K562 (cell line): ENCODE data around the gene GPR108. TPM values are rescaled to one million over a fixed set of nuclear protein-coding genes. Genes with fewer than 3 reads are reported as not detected.

Experiments used
- CGGBP1 ChIP-seq: fragments of 250-450 bp; sonication (Bioruptor Pico); IDR thresholded peaks from 2 replicates; pipeline ENCODE4 v1.9.0; 2021; ENCODE audit warnings: mild to moderate bottlenecking
- E2F3 ChIP-seq: fragments of 250-450 bp; sonication (Bioruptor Pico); IDR thresholded peaks from 2 replicates; pipeline ENCODE4 v1.4.0; 2020; ENCODE audit warnings: mild to moderate bottlenecking
- HDAC1 ChIP-seq, 2 experiments: fragments of 450-650 bp; IDR thresholded peaks; 2 replicates each; pipeline ENCODE4 v1.6.1; 2016 to 2017; ENCODE audit warnings: inconsistent platforms in 1 of 2, mild to moderate bottlenecking in 1 of 2, moderate library complexity in 1 of 2
- HLTF ChIP-seq: fragments of 450-650 bp; IDR thresholded peaks from 2 replicates; pipeline ENCODE4 v1.6.1; 2016
- HNRNPH1 ChIP-seq: fragments of 200-400 bp; formaldehyde crosslinking; optimal IDR thresholded peaks from 2 replicates; pipeline ENCODE3; 2017; ENCODE audit warnings: low read depth, mild to moderate bottlenecking, low read length, moderate library complexity
- KAT7 ChIP-seq: sonication (generic); formaldehyde crosslinking; IDR thresholded peaks from 2 replicates; pipeline ENCODE4 v1.8.0; 2022; ENCODE audit warnings: missing genetic modification reagents, mild to moderate bottlenecking, borderline replicate concordance
- KAT8 ChIP-seq: fragments of 450-650 bp; IDR thresholded peaks from 2 replicates; pipeline ENCODE4 v1.6.1; 2016; ENCODE audit warnings: low read depth, mild to moderate bottlenecking
- MTA1 ChIP-seq: fragments of 450-650 bp; IDR thresholded peaks from 2 replicates; pipeline ENCODE4 v1.6.1; 2017; ENCODE audit warnings: borderline replicate concordance
- NR4A1 ChIP-seq, 2 experiments: fragments of 250-450 bp in 1 of 2; fragments of 450-650 bp in 1 of 2; sonication (Bioruptor Pico) in 1 of 2; IDR thresholded peaks; 2 replicates each; pipeline versions ENCODE4 v1.4.0 to v1.6.1; 2016 to 2020; ENCODE audit warnings: mild to moderate bottlenecking in 2 of 2, missing compliant biosample characterization in 1 of 2, missing genetic modification characterization in 1 of 2, moderate library complexity in 1 of 2
- POLR2A ChIP-seq: fragments of 450-650 bp; conservative IDR thresholded peaks from 2 replicates; pipeline ENCODE4 v1.6.1; 2016
- RBM17 ChIP-seq: fragments of 200-400 bp; formaldehyde crosslinking; IDR thresholded peaks from 2 replicates; pipeline ENCODE4 v1.6.1; 2017; ENCODE audit warnings: low read depth, mild to moderate bottlenecking, low read length, borderline replicate concordance
- SP2 ChIP-seq: IDR thresholded peaks from 2 replicates; pipeline ENCODE4 v1.6.1; 2011; ENCODE audit warnings: mild to moderate bottlenecking, low read depth, low read length, moderate library complexity; ENCODE audit not compliant: poor library complexity, severe bottlenecking; ENCODE audit errors: extremely low read depth
- SRSF1 ChIP-seq: fragments of 200-400 bp; formaldehyde crosslinking; IDR thresholded peaks from 2 replicates; pipeline ENCODE4 v1.6.1; 2017; ENCODE audit warnings: mild to moderate bottlenecking, low read depth, low read length, moderate library complexity
- TAF7 ChIP-seq: fragments of 450-650 bp; IDR thresholded peaks from 2 replicates; pipeline ENCODE4 v1.6.1; 2016; ENCODE audit warnings: missing genetic modification characterization, missing compliant biosample characterization
- TCF7L2 ChIP-seq: fragments of 150-350 bp; IDR thresholded peaks from 2 replicates; pipeline ENCODE4 v1.6.1; 2016; ENCODE audit warnings: low read depth, mild to moderate bottlenecking, low read length, moderate library complexity
- ZBTB5 ChIP-seq: fragments of 450-650 bp; IDR thresholded peaks from 2 replicates; pipeline ENCODE4 v1.6.1; 2017; ENCODE audit warnings: antibody characterized with exemption
- ZNF232 ChIP-seq: sonication (generic); formaldehyde crosslinking; IDR thresholded peaks from 2 replicates; pipeline ENCODE4 v1.8.0; 2022; ENCODE audit warnings: mild to moderate bottlenecking, missing genetic modification reagents
- ZNF253 ChIP-seq: fragments of 250-450 bp; sonication (Bioruptor Pico); conservative IDR thresholded peaks from 2 replicates; pipeline ENCODE4 v1.6.1; 2021; ENCODE audit warnings: mild to moderate bottlenecking
- ZNF41 ChIP-seq: fragments of 250-450 bp; sonication (Bioruptor Pico); conservative IDR thresholded peaks from 2 replicates; pipeline ENCODE4 v1.4.0; 2020; ENCODE audit warnings: mild to moderate bottlenecking
- ZNF764 ChIP-seq: fragments of 250-450 bp; sonication (Bioruptor Pico); IDR thresholded peaks from 2 replicates; pipeline ENCODE4 v1.4.0; 2020; ENCODE audit warnings: low read depth, mild to moderate bottlenecking, moderate library complexity
- polyA plus RNA-seq, 8 experiments: library from polyadenylated mRNA; depleted of rRNA in 4 of 8; stranded (reverse) in 5 of 8; unstranded in 3 of 8; fragments of >200 nt; fragmentation: Nextera tagmentation in 2 of 8; fragmentation: Illumina TruSeq in 1 of 8; extraction: Ambion mirVana in 2 of 8; extraction: Trizol in 1 of 8; gene quantifications; 2 replicates each; pipeline versions ENCODE4 v1.2.1 to v1.2.3, GENCODE V29; 2011 to 2014; ENCODE audit warnings: inconsistent platforms in 1 of 8, missing spikeins in 1 of 8
- total RNA-seq, 7 experiments: library from RNA; depleted of rRNA in 6 of 7; stranded (reverse); fragments of >200 nt in 6 of 7; fragmentation: Illumina TruSeq in 2 of 7; extraction: Trizol in 2 of 7; gene quantifications; 2 replicates each; pipeline versions ENCODE4 v1.2.1 to v1.2.3, GENCODE V29; 2011 to 2021; ENCODE audit warnings: low replicate concordance in 1 of 7
- TF ChIP-seq, protein P1 (sequence below): sonication (generic); formaldehyde crosslinking; IDR thresholded peaks from 2 replicates; pipeline ENCODE4 v1.9.0; 2022; ENCODE audit warnings: mild to moderate bottlenecking, missing genetic modification reagents
- TF ChIP-seq, protein P2 (sequence below): fragments of 250-450 bp; sonication (Bioruptor Pico); IDR thresholded peaks from 2 replicates; pipeline ENCODE4 v1.5.0; 2021

Gene GPR108
- total and polyA plus RNA-seq, 9 of the 15 experiments (the other 6 are each of a cell fraction or from before 2014, with no cell fraction given), result 2.4 to 33.2 (median 24.4) TPM

DNA sequence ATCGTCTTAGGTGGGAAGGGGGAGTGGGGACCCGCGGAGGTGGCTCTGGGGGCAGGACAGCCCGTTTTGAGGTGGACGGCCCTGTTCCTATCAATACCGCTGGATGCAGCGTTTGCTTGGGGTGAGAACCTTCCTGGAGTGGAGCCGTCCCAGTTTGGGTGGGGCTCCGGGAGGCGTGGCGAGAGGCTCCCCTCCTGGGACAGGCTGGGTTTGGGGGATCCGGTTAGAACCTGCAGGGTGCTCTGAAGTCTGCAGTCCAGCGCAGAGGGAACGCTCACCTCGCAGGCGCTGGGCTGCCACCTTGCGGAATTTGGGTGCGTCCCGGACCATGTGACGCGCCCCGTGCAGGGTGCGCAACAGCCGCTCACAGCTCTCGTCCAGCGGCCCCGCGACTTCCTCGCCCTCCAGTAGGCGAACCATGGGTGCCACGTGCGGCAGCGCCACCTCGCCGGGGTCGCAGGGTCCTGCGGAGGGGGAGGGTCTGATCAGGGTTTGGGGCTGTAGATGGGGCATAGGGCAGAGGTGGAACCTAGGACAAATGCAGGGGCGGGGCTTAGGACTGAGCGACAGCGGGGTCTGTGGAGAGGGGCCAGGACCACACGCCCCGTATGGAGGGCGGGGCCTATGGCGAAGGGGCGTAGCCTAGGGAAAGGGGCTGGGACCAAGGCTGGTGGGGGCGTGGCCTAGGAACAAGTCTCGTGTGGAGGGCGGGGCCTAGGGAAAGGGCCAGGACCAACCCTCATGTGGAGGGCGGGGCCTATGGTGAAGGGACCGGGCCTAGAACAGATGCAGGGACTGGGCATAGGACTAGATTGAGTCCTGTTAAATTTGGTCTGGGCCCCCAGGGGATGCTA lies 16.0 kb upstream of the GPR108 start (continued):
- TF ChIP-seq, protein P1, sequence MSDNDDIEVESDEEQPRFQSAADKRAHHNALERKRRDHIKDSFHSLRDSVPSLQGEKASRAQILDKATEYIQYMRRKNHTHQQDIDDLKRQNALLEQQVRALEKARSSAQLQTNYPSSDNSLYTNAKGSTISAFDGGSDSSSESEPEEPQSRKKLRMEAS (CRISPR knock-in tag), result peak; percentile 99
- no peak for TF ChIP-seq ZNF253
- no peak for TF ChIP-seq NR4A1 (CRISPR knock-in tag; IDR thresholded peaks at IDR 0.05)
- TF ChIP-seq NR4A1 (tag; IDR thresholded peaks at IDR 0.05), result peak; percentile 84
- peak; percentile 67 for TF ChIP-seq POLR2A
- TF ChIP-seq SRSF1, result no peak
- no peak for TF ChIP-seq HLTF
- TF ChIP-seq TAF7, result no peak
- TF ChIP-seq ZNF764 (CRISPR knock-in tag), result no peak
- TF ChIP-seq, protein P2, sequence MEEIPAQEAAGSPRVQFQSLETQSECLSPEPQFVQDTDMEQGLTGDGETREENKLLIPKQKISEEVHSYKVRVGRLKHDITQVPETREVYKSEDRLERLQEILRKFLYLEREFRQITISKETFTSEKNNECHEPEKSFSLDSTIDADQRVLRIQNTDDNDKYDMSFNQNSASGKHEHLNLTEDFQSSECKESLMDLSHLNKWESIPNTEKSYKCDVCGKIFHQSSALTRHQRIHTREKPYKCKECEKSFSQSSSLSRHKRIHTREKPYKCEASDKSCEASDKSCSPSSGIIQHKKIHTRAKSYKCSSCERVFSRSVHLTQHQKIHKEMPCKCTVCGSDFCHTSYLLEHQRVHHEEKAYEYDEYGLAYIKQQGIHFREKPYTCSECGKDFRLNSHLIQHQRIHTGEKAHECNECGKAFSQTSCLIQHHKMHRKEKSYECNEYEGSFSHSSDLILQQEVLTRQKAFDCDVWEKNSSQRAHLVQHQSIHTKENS (CRISPR knock-in tag), result no peak
- 0 out of 2 replicates have a peak, but pooled peaks have one; percentile 16 for TF ChIP-seq ZNF232 (CRISPR knock-in tag)
- no peak for TF ChIP-seq ZBTB5
- TF ChIP-seq RBM17, result no peak
- peak in 1 of 2 experiments; percentile 97; a peak in 2 of 4 replicates for TF ChIP-seq HDAC1 (IDR thresholded peaks at IDR 0.05)
- peak; percentile 63; the same call in 1 of the 2 replicates for TF ChIP-seq MTA1
- no peak for TF ChIP-seq CGGBP1 (CRISPR knock-in tag)
- no peak for TF ChIP-seq HNRNPH1
- TF ChIP-seq KAT8, result no peak
- 0 out of 2 replicates have a peak, but pooled peaks have one; percentile 34 for TF ChIP-seq E2F3 (CRISPR knock-in tag)
- no peak for TF ChIP-seq SP2
- peak; percentile 81; the same call in 1 of the 2 replicates for TF ChIP-seq KAT7 (CRISPR knock-in tag)
- TF ChIP-seq TCF7L2, result 0 out of 2 replicates have a peak, but pooled peaks have one; percentile 21
- TF ChIP-seq ZNF41 (CRISPR knock-in tag), result no peak
